Heart right ventricle (tissue), 16 donors: Measurements from ENCODE around the gene LYST. TPM values are rescaled to one million over a fixed set of nuclear protein-coding genes. Genes with fewer than 3 reads are reported as not detected.
A peak's percentile ranks its signal among the peaks of the same experiment; 100 is the strongest.

Experiments used
- ATAC-seq, 8 donors: fragments of 200-7000 bp; cut with Tn5 transposase; one replicate each; pipeline ENCODE4 v1.9.1; 2020; ENCODE audit warnings: mild to moderate bottlenecking in 8 of 8, moderate library complexity in 8 of 8, moderate number of reproducible peaks in 1 of 8
- DNase-seq, 2 donors: peaks; one replicate each; pipeline ENCODE4 v3.0.0-alpha.2; 2020
- H3K27ac ChIP-seq, 10 donors: fragments of 200-600 bp; sonication (generic) in 2 of 10; one replicate each; pipeline versions ENCODE4 v1.5.0 to v1.8.0; 2020 to 2022; ENCODE audit warnings: mild to moderate bottlenecking in 3 of 10
- H3K27me3 ChIP-seq, 7 donors: fragments of 200-600 bp; one replicate each; pipeline ENCODE4 v1.8.0; 2021 to 2022; ENCODE audit warnings: mild to moderate bottlenecking in 2 of 7
- H3K36me3 ChIP-seq, 9 donors: fragments of 200-600 bp; sonication (generic) in 1 of 9; one replicate each; pipeline versions ENCODE4 v1.5.0 to v1.8.0; 2020 to 2022; ENCODE audit warnings: mild to moderate bottlenecking in 2 of 9
- H3K4me1 ChIP-seq, 9 donors: fragments of 200-600 bp; sonication (generic) in 1 of 9; one replicate each; pipeline versions ENCODE4 v1.5.0 to v1.8.0; 2020 to 2022; ENCODE audit warnings: mild to moderate bottlenecking in 4 of 9
- H3K4me3 ChIP-seq, 10 donors: fragments of 200-600 bp; sonication (generic) in 2 of 10; one replicate each; pipeline versions ENCODE4 v1.5.0 to v1.8.0; 2020 to 2022; ENCODE audit warnings: mild to moderate bottlenecking in 7 of 10, moderate library complexity in 2 of 10
- H3K9me3 ChIP-seq, 11 donors: fragments of 200-600 bp in 10 of 11; sonication (generic) in 2 of 11; one replicate each; pipeline versions ENCODE4 v1.5.0 to v1.8.0; 2013 to 2022; ENCODE audit warnings: mild to moderate bottlenecking in 2 of 11, control low read depth in 1 of 11, moderate library complexity in 1 of 11
- WGBS, 2 donors: extraction: QIAGEN DNeasy Blood & Tissue Kit; methylation state at CpG; one replicate each; pipeline ENCODE4 v1.1.7; 2013; ENCODE audit warnings: inconsistent platforms in 1 of 2; 5-methylcytosine and 5-hydroxymethylcytosine counted together
- intact Hi-C, 10 donors: fragments of 100-400 bp; cut with DNase I; formaldehyde crosslinking; loops; one replicate each; pipeline versions ENCODE4 v1.11.1 to v1.14.2; 2022
- polyA plus RNA-seq, 2 donors: library from polyadenylated mRNA; stranded (reverse); fragments of 200-250 nt; gene quantifications; one replicate each; pipeline ENCODE4 v1.2.3, GENCODE V29; 2013
- total RNA-seq, 10 donors: library from RNA; stranded (reverse); fragmentation: NEBNext Ultra II Directional in 3 of 10; extraction: Animal tissue kit (Norgen Biotek cat#: 25700) in 3 of 10; gene quantifications; one replicate each; pipeline versions ENCODE4 v1.2.1 to v1.2.4, GENCODE V29; 2021 to 2023
- TF ChIP-seq, protein P1 (sequence below), 9 donors: fragments of 200-600 bp; sonication (generic) in 2 of 9; IDR thresholded peaks; one replicate each; pipeline versions ENCODE4 v1.5.0 to v1.8.0; 2021 to 2022; ENCODE audit warnings: antibody characterized with exemption in 9 of 9, mild to moderate bottlenecking in 5 of 9, moderate library complexity in 1 of 9
- donor health status: Arrhythmogenic right ventricular cardiomyopathy.
- donor health status: ischemic (EF 13 %, LVEDD 7.1; RV severe dilation, severe dysfunction).
- donor health status: healthy with polysubstance abuse.
- donor health status: DM: no; HTN: yes; CAD: no.
- donor health status: DM: no; HTN: no; CAD: no.
- donor health status: ischemic (EF 25% LVEDD 6.9; RV normal size, moderate dysfunction).
- donor health status: ischemic (EF 25% LVEDD 5.7; RV mildly dilated, moderate dysfunction).
- donor health status: healthy.
- donor health status: DM: yes; HTN: yes; CAD: no.
- donor health status: Ischemic cardiomyopathy.
- donor health status: ischemic (EF 35%, LVEDD 5.7; RV mildly dilated, moderate dysfunction).
- donor health status: nonischemic (EF 11% LVEDD 7.7; RV severe dilation, severe dysfunction).
- donor health status: DM: yes; HTN: yes; CAD: no.
- donor health status: PGD.
- donor health status: ischemic (EF 29% LVEDD 5.4; RV normal size, mild dysfunction).
- donor health status: nonischemic (EF 23%, LVEDD 6.1; RV moderate dilation, normal function).

The LYST gene
- total and polyA plus RNA-seq, 12 donors = 3.3 to 13.6 (median 10.5) TPM

DNA sequence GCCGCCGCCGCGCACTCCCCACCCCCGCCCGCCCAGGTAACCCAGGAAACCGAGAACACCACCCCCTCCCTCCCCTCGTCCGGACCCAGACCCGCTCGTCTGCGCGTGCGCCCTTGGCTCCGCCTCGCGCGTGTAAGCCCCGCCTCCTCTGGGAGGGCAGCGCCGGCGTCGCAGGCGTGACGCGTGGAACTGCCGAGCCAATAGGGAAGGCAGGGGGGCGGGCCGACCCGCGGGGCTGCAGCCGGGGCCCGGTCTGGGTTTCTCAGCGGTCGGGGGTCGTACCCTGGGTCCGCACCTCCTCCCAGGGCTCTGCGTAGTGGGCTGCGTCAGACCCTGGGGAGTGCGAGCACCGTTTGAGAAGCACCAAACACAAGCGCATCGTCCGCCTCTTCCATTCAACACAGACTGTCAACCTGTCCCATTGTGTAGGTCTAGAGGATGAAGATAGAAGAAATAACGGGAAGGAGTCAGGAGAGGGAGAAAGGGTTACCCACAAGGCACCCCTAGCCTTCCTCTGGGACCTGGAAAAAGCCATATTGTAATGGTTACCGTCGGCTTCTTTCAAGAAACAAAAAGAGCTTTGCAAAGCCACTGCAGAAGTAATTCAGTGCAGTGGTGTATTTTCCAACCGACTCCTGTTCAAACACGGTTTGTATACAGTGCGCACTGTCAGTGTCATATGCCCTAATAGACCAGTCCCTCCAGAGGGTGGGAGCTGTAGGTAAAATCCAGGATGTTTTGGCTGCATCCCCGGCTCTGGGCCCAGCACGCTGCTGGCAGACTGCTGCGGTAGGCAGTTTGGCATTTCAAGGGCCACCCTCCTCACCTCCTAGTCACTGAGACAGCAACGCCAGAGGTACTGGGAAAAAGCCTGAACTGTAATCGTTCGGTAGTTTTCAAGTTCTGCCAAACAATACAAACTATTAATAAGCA lies 473 bp upstream of the LYST start:
- Histone ChIP-seq H3K36me3 (no peaks in the 10 kb centered on the region), H3K4me3 (peak overlapping the region; percentile 71 to 99 (median 96)), H3K27ac (peak overlapping the region; percentile 89 to 97 (median 94)), H3K27me3 (no peaks in the 10 kb centered on the region), H3K9me3 (no peaks in the 10 kb centered on the region), H3K4me1 (peaks cover 0 to 48% (median 25%) of the 10 kb centered on the region in 9 donors)
- peak; percentile 97 to 99 (median 98) for ATAC-seq
- peak; percentile 94 to 97 for DNase-seq
- TF ChIP-seq, protein P1, sequence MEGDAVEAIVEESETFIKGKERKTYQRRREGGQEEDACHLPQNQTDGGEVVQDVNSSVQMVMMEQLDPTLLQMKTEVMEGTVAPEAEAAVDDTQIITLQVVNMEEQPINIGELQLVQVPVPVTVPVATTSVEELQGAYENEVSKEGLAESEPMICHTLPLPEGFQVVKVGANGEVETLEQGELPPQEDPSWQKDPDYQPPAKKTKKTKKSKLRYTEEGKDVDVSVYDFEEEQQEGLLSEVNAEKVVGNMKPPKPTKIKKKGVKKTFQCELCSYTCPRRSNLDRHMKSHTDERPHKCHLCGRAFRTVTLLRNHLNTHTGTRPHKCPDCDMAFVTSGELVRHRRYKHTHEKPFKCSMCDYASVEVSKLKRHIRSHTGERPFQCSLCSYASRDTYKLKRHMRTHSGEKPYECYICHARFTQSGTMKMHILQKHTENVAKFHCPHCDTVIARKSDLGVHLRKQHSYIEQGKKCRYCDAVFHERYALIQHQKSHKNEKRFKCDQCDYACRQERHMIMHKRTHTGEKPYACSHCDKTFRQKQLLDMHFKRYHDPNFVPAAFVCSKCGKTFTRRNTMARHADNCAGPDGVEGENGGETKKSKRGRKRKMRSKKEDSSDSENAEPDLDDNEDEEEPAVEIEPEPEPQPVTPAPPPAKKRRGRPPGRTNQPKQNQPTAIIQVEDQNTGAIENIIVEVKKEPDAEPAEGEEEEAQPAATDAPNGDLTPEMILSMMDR (IDR thresholded peaks at IDR 0.05) = no peak
- intact Hi-C loops = loop anchor here in 7 of 10 donors (2.0 to 10.0 kb wide), 7 partner anchors 45 to 195 kb away; no protein-coding TSS in a partner anchor
- WGBS, 2 donors = 1 to 2% methylated on average over 33 to 56 of the region's 56 CpGs

DNA sequence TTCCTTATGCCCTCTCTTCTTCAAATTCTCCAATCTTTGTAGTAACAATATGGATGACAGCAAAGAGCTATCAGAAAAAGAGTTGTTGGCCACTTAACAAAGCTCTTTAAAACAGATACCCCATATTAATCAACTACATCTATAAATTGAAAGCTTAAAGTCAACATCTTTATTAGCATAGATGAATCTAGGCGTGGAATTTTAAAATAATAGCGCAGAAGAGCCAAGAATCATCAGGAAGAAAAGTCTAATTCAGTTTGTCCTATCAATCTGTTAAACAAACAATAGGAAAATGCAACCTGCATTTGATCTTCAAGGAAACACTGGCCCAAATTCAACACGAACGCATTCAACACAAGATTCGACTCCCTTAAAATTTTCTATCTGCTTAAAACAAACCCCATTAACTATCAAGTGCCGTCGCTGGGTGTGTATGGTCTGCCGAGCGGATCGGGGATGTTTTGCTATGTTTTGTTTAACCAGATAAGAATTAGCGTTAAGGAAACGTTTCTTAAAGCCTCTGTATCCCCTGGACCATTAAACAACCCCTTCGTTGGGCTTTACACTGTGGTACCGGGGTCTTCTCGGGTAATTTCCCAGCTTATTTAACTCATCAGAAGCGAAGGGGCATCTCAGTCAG lies 1.0 kb downstream of the LYST start:
- Histone ChIP-seq H3K27ac (peak overlapping the region in 9 of 10 donors; percentile 89 to 97 (median 94)), H3K4me3 (peak overlapping the region; percentile 71 to 99 (median 96)), H3K27me3 (no peaks in the 10 kb centered on the region), H3K36me3 (no peaks in the 10 kb centered on the region), H3K9me3 (no peaks in the 10 kb centered on the region), H3K4me1 (peaks cover 0 to 53% (median 25%) of the 10 kb centered on the region in 9 donors)
- ATAC-seq = peak in 1 of 8 donors; percentile 3
- TF ChIP-seq, protein P1 (IDR thresholded peaks at IDR 0.05) = peak in 1 of 9 donors; percentile 9
- 4 to 6% methylated on average over 16 of the region's 16 CpGs for WGBS, 2 donors
- no peak for DNase-seq
- intact Hi-C loops = loop anchor here in 7 of 10 donors (2.0 to 10.0 kb wide), 7 partner anchors 47 to 197 kb away; no protein-coding TSS in a partner anchor

DNA sequence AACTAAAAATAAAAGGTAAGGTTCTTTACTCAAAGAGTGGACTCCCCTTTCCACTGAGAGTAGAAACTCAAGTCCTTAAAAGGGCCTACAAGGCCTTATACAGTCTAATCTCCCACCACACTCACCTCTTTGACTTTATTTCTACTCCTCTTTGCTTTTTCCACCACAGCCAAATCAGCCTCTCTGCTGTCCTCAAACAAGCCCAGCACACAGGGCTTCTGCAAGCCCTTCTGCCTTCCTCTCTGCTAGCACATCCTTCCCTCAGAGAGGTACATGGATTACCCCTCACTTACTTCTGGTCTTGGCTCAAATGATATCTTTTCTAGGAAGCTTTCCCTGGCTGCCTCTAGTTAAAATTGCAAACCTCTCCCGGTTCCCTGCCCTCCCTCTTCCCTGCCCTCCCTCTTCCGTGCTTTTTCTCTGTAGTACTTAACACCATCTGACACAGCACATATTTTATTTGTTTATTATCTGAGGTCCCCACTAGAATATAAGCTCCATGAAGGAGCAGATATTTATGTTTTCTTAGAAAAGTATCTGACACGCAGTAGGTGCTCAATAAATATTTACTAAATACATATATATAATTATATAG lies 1.7 kb downstream of the LYST start:
- no peak for DNase-seq
- H3K36me3 ChIP-seq = no peaks in the 10 kb centered on the region
- no peak for ATAC-seq
- H3K4me3 ChIP-seq = peak overlapping the region in 7 of 10 donors; percentile 71 to 99 (median 96)
- intact Hi-C loops = loop anchor here in 6 of 10 donors (5.0 to 10.0 kb wide), 6 partner anchors 47 to 197 kb away; no protein-coding TSS in a partner anchor
- 44 to 46% methylated on average over 2 of the region's 3 CpGs for WGBS, 2 donors
- H3K27me3 ChIP-seq = no peaks in the 10 kb centered on the region
- H3K27ac ChIP-seq = peak overlapping the region in 4 of 10 donors; percentile 13 to 96 (median 96)
- H3K4me1 ChIP-seq = peaks cover 0 to 53% (median 25%) of the 10 kb centered on the region in 9 donors
- TF ChIP-seq, protein P1 (IDR thresholded peaks at IDR 0.05) = no peak
- H3K9me3 ChIP-seq = no peaks in the 10 kb centered on the region

DNA sequence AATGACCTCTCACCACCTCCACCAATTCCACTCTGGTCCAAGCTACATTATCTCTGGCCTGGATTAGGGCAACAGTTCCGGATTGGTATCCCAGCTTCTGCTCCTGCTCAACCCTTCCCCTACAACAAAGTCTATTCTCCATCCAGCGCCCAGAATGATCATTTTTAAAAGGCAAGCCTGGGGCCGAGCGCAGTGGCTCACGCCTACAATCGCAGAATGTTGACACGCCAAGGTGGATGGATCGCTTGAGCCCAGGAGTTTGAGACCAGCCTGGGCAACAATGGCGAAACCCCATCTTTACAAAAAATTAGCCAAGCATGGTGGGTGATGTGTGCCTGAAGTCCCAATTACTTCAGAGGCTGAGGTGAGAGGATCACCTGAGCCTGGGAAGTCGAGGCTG lies 2.2 kb downstream of the LYST start:
- peak overlapping the region in 3 of 10 donors; percentile 90 to 98 (median 90) for H3K4me3 ChIP-seq

More for the DNA sequence above, 2.2 kb downstream of the LYST start:
- Histone ChIP-seq H3K4me1 (peaks cover 0 to 57% (median 25%) of the 10 kb centered on the region in 9 donors), H3K9me3 (no peaks in the 10 kb centered on the region), H3K36me3 (no peaks in the 10 kb centered on the region), H3K27ac (peak overlapping the region in 4 of 10 donors; percentile 13 to 96 (median 96)), H3K27me3 (no peaks in the 10 kb centered on the region)
- no peak for ATAC-seq
- no peak for DNase-seq
- 93 to 96% methylated on average over 10 of the region's 10 CpGs for WGBS, 2 donors
- TF ChIP-seq, protein P1 (IDR thresholded peaks at IDR 0.05) = no peak
- intact Hi-C loops = loop anchor here in 4 of 10 donors (10.0 kb wide), 3 partner anchors 50 to 110 kb away; no protein-coding TSS in a partner anchor
